ENCODE measurements around the gene BIVM.
A peak's percentile ranks its signal among the peaks of the same experiment; 100 is the strongest.

The BIVM gene

DNA sequence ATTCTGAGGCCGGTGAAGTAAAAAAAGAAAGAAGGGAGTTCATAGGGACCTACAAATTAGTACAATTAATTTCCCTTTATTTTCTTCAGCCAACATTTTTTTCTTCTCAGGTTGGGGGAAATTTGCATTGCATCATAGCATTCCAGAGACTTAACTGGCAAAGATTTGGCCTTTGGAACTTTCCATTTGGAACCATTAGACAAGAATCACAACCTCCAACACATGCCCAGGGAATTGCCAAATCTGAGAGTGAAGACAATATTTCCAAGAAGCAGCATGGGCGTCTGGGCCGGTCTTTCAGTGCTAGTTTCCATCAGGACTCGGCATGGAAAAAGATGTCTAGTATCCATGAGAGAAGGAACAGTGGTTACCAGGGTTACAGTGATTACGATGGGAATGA, 40.5 kb downstream of the BIVM start:
- no peak for DNase-seq (ENCODE audit: low read depth, low spot score)

DNA sequence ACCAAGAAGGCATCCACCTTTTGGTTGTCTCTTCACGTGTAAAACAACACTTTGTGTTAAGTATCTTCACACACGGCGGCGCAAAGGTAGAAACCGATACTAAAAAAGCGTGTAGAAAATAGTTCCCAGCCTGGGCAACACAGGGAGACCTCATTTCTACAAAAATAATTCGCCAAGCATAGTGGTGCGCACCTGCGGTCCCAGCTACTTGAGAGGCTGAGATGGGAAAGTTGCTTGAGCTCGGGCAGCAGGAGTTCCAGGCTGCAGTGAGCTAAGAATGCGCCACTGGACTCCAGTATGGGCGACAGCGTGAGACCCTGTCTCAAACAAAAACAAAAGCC, 46.3 kb downstream of the BIVM start:
- DNase-seq (ENCODE audit: low read depth, low spot score), result no peak

DNA sequence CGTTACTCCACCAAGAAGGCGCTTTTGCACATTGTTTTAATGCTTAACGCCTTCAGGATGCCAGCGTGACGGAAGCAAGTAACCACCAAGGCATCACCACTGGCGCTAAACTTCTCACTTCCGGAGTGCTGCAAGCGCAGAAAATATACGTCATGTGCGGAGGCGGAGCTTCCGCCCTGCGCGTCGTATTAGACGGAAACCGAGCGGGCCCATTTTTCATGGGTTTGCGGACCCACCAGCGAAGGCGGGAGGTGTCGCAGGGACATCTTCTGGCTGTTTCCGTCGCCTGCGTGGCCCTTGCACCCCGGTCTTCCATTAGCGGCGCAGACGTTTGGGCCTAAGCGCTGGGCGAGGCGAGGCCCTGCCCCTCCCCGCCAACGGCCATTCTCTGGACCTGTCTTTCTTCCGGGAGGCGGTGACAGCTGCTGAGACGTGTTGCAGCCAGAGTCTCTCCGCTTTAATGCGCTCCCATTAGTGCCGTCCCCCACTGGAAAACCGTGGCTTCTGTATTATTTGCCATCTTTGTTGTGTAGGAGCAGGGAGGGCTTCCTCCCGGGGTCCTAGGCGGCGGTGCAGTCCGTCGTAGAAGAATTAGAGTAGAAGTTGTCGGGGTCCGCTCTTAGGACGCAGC, 46.8 kb downstream of the BIVM start, which contains the start of gene ERCC5:
TSS of gene ERCC5 (plus strand) at position 403 of the 631 bp plus-strand sequence. CDS start 235 bp downstream, outside the sequence.
- peak; percentile 88 for DNase-seq (ENCODE audit: low read depth, low spot score)

DNA sequence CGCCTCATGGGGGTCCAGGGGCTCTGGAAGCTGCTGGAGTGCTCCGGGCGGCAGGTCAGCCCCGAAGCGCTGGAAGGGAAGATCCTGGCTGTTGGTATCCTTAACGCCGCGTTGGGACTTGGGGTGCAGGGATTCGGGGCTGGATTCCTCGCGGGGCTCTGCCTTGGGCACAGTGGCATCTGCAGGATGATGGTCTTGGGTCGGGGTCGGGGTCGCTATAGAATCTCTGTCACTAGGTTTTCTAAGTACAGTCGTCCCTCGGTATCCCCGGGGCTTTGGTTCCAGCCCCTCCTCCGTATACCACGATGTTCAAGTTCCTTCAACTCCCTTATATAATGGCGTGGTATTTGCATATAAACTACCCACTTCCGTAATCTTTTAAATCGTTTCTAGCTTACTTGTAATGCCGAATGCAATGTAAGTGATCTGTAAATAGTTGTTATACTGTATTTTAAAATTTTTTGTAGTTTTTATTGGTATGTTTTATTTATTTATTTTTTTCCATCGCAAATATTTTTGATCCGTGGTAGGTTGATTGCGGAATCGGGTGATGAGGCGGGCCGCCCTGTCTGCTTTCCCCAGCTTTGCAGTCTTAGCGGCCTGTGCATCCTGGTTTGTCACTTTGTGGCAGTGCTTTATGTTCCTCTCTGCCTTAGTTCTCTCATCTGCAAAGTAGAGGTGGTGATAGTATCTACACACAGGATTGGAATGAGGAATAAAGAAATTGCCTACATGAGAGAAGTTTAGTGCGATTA, 47.5 kb downstream of the BIVM start:
- no peak for DNase-seq (ENCODE audit: low read depth, low spot score)

DNA sequence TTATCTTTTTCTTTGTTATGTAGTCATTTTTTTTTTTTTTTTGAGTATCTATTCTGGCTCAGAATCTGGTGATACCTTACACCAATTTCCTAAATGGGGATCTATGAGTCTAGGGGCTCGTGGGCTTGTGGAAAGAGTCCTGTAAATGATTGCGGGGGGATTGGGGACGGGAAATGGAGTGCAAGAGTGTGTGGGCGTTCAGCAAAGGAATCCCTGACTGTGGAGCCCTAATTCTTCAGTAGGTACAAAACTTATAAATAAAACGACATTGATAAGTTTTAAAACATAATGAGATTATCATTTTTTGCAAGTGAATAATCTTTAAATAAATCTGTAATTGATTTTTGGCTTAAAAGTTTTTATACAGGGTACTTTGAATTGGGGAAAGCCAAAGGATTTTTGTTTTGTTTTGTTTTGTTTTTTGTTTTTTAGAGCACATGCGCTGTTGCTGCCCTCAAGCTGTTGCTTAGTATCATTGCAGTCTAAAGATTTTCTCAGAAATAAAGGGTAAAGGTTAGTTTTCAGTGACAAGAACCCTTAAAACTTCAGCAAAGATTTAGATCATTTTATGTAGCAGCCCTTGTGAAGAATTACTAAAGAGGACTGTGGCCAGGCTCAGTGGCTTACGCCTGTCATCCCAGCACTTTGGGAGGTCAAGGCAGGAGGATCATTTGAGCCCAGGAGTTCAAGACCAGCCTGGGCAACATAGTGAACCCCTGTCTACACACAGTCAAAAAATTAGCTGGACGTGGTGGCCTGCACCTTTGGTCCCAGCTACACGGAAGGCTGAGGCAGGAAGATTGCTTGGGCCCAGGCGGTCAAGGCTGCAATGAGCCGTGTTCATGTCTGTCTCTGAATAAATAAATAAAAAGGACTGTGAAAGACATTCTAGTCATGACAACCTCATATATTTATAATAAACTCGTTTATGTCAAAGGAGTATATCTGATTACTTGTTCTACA, 48.6 kb downstream of the BIVM start:
- DNase-seq (ENCODE audit: low read depth, low spot score), result no peak

DNA sequence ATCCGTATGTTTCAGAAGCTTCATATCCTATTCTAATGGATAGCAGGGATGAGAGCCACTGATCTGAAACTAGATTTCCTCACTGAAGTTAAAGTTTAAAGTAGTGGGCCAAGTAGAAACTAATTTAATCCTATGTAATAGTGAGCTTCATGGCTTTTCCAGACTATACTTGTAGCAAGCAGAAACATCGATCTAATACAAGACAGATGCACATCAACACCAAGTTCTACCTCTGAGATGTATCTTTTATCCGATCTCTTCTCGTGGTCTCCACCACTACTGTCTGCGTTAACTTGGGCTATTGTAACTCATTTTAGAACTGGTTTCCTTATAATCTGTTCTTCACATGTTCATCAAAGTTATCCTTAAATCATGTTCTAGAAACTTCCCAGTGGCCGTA, 50.0 kb downstream of the BIVM start:
- DNase-seq (ENCODE audit: low read depth, low spot score), result no peak

DNA sequence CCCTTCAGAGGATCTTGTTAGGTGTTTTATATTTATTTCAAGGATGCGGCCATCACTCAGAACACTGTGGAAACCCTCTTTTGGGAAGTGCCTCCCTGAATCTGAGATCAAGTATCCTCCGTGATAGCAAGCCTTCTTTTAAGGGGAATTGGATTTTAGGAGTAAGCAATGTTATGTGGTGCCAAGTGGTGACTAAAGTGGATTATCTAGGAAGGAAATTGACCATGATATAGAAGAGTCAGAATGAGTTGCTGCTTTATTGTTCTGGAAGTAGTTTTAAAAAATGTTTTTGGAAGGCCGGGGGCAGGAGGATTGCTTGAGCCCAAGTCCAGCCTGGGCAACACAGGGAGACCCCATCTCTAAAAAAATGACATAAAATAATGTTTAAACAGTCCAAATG, 53.6 kb downstream of the BIVM start:
- no peak for DNase-seq (ENCODE audit: low read depth, low spot score)

DNA sequence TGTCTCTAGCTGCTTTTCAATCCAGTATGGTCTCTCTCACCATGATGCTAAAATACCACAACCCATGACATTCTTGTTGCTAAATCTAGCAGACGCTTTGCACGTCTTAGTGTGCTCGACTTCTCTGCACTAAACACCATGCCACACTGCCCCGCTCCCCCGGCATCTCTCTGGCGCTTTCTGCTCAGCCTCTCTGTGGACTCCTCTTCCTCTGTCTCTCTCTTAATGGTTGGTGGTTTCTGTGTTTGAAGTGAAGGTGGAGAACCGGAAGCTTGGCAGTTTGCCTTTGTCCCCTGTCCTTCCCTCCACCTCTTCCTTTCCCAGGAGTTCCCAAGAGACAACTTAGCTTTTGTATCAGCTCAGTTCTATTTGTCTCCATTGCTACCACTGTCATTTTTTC, 55.8 kb downstream of the BIVM start:
- DNase-seq (ENCODE audit: low read depth, low spot score), result no peak

DNA sequence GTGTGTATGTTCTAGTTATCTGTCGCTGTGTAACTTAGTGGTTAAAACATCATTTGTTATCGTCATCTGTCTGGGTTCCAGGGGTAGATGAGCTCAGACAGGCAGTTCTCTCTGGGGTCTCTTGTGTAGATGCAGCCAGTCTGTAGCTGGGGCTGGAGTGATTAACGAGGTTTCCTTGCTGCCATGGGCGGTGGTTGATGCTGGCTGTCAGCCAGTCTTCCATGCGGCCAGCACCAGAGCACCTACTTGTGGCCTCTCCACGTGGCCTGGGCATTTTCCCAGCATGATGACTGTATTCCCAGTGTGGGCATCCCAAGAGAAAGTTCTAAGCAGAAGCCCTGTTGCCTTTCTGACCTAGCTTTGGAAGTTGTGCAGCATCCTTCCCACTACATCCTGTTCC, 57.6 kb downstream of the BIVM start:
- DNase-seq (ENCODE audit: low read depth, low spot score), result no peak

DNA sequence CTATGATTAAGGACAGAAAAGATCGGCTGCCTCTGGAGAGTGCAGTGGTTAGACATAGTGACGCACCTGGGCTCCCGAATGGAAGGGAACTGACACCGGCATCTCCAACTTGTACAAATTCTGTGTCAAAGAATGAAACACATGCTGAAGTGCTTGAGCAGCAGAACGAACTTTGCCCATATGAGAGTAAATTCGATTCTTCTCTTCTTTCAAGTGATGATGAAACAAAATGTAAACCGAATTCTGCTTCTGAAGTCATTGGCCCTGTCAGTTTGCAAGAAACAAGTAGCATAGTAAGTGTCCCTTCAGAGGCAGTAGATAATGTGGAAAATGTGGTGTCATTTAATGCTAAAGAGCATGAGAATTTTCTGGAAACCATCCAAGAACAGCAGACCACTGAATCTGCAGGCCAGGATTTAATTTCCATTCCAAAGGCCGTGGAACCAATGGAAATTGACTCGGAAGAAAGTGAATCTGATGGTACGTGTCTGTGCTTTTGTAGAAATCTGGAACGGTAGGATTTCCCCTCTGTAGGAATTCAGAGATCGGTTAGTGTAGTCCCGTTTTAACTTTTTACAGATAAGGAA, 63.8 kb downstream of the BIVM start:
- DNase-seq (ENCODE audit: low read depth, low spot score), result no peak

DNA sequence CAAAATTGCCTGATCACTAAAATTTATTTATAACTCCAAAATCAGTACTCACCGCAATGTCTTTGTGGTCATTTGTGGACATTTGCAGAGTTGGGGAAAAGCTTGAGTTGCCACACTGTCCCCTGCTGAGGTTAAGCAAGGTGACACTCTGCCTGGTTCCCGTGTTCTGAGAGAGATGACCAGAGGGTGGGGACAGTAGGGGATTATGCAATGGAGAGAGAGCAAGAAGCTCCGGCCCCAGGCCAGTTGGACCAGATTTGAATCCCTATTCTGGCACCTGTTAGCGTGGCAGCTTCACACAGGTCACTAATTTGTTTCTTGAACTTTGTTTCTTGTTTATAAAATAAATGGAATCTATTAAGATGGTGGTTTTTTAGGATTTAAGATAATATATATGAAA, 64.7 kb downstream of the BIVM start:
- DNase-seq (ENCODE audit: low read depth, low spot score), result no peak

DNA sequence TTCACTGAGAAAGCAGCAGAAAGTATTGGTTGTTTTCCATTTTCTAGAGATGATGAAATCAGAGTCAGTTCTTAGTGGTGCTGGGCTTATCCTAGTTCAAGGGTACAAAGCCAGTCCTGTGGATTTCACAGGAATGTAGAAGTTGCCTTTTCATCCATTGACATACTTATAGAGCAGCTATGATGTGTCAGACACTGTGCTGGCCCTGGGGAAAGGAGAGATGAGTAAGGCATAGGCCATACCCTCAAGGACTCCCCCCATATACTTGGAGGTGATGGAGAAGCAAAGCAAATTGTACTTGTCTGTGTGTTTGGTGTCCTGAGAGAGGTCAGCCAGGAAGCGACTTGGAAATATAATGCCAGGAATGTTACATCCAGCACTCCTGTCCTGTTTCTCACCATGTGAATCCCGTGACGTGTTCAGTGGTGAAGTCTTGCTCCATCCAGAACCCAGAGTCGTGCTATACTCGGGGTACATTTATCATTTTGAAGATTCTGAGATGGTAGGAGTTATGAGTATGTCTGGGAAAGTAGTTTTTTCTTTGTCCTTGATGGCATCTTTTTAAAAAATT, 69.5 kb downstream of the BIVM start:
- no peak for DNase-seq (ENCODE audit: low read depth, low spot score)

DNA sequence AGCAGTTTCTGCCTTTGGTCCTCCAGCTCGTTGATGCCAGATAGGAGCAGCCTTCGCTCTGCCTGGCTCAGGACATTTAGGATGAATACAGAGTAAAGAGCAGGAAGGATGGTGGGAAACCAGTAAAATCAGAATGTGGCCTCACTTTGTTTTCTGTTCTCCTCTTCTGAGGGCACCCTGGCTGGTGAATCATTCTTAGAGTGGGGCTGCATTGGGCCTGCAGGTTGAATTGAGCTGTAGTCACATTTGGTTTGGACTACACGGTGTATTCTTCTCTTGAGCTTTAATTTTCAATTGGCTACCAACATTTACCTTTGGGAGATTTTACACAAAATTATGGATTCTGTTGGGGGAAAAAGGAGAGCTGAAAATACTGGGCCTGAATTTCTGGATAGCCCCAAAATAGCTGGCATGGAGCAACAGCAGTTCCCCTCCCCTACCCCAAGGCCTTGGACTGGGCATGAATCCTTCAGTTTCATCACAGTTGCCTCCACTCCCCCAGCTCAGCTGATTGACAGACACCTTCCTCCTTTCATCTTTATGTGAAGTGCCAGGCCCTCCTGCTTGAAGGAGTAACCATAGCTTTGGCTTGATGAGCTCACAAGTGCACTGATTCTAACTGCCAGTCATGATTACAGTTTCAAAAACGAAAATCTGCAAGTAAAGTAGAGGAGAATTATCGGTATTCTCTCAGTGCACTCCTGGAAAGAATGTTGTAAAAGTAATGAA, 71.2 kb downstream of the BIVM start:
- DNase-seq (ENCODE audit: low read depth, low spot score), result no peak

DNA sequence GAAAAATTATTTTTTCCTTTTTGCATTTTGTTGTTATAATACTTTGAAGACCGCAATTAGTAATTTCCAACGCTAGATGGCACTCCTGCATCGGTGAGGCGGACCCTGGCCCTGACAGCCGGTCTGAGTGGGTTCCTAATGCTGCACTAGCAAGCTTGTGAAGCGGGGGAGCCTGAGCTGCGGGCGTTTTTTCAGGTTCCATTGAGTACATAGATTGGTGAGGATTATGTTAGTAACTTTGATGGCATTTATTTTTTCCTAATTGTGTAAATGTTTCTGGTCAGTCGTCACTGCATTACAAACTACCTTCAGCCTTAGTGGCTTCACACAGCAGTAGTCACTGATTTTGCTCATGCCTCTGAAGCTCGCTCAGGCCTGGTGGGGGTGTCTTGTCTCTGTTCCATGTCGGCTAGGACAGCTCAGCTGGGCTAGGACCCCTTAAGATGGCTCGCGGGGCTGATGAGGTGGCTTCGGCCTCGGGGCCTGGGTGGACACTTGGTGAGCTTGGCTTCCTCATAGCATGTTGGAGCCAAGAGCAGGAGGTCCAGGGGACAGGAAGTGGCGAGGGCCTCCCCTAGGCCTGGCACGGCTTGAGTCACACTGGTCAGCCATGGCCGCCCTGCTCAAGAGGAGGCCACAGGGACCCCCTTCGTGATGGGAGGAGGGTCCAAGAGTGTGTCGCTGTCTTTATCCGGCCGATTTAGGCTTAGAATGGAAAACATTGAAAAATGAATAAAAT, 71.9 kb downstream of the BIVM start:
- peak; percentile 37 for DNase-seq (ENCODE audit: low read depth, low spot score)

DNA sequence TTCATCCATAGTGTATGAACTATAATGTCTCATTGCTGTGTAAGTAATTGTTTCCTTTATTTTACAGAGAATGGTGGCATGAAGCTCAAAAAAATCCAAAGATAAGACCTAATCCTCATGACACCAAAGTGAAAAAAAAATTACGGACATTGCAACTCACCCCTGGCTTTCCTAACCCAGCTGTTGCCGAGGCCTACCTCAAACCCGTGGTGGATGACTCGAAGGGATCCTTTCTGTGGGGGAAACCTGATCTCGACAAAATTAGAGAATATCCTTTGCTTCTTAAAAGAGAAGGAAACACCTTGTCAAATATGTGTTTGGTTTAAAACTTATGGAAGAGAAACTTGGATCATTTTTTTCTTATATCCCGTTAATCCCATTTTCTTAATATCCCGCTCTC, 73.2 kb downstream of the BIVM start:
- DNase-seq (ENCODE audit: low read depth, low spot score), result no peak

DNA sequence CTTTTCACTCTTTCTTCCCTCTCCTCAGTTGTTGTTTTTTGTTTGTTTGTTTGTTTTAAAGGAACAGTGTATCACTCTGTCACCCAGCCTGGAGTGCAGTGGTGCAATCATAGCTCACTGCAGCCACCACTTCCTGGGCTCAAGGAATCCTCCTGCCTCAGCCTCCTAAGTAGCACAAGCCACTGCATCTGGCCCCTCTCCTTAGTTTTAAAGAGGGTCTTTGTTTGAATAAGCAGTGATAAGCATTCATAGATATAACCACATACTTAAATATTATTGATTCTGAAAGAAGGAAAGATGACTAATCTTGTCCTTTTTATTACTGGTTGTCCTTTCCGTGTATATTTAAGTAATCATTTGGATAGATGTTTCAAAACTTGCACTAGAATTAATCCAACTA, 73.6 kb downstream of the BIVM start:
- DNase-seq (ENCODE audit: low read depth, low spot score), result no peak

DNA sequence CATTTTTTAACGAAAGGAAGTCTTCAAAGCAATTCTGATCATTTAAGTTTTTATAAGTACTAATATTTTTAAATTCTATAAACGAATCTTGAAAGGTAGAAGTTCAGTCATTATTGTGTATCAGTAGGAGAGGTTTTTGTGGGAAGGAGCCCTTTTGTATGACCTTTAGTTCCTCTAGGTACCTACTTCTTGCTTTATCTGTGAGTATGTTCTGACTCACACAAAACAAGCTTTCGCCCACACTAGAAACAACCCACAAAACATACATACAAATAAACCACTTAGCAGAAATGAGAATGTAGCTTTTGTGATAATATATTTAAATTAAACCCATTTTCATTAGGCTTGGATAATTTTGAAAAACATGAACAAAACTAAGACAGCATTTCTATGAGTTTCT, 74.7 kb downstream of the BIVM start:
- DNase-seq (ENCODE audit: low read depth, low spot score), result no peak

DNA sequence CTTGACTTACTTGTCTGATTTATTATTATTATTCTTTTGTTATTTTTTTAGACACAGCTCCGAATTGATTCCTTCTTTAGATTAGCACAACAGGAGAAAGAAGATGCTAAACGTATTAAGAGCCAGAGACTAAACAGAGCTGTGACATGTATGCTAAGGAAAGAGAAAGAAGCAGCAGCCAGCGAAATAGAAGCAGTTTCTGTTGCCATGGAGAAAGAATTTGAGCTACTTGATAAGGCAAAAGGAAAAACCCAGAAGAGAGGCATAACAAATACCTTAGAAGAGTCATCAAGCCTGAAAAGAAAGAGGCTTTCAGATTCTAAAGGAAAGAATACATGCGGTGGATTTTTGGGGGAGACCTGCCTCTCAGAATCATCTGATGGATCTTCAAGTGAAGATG, 76.3 kb downstream of the BIVM start:
- no peak for DNase-seq (ENCODE audit: low read depth, low spot score)

DNA sequence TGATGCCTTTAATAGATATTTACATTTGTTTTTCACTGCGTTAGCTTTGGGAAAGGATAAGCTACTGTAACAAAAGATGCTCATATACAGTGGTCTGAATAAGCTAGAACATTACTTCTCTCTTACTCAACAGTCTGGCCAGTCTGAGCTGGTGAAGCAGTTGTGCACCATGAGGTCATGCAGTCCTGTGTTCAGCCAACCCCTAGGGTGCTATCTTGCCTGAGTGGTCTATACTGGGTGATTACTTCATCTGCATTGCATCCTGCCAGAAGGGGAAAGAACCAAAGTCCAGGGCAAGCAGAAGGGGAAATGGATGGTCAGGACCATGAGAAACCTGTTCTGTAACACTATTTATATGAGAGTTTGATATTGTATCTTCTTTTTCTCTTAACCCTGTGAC, 78.4 kb downstream of the BIVM start:
- no peak for DNase-seq (ENCODE audit: low read depth, low spot score)

DNA sequence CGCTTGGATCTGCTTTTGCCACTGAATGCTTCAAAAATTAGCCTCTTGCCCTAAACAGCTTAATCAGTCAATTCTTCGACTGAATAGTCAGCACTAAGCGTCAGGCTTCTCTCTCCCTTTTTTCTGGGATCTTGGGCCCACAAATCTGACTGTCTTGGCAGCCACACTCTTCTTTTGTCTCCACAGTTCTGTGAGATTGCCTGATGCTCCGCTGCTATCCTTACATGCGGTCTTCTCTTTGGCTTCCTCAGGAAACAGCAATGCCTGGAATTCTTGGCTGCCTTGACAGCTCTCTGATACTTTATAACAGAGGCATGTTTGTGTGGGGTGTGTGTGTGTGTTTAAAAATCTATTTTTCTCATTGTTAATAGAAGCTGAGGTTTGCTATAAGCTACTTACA, 79.6 kb downstream of the BIVM start:
- no peak for DNase-seq (ENCODE audit: low read depth, low spot score)

Measured in smooth muscle cell of the brain vasculature (primary cell).